Stimulated activated CD8-positive, alpha-beta memory T cell treated with anti-CD3 and anti-CD28 coated beads, Interleukin-4, amount 100 ng/mL, for 48 hours (primary cell): ENCODE data around the gene EIF2S2.

Source experiments
- DNase-seq: peaks from one replicate; pipeline ENCODE4 v3.0.0-alpha.2; 2020

Gene EIF2S2

GRCh38 chr20:34120213-34120612 lies 8.2 kb upstream of the EIF2S2 start:
- no peak for DNase-seq

- DNase-seq, result no peak
Measured at GRCh38 chr20:34115232-34115631, 3.2 kb upstream of the EIF2S2 start.

- DNase-seq, result no peak
Measured at GRCh38 chr20:34114809-34115208, 2.8 kb upstream of the EIF2S2 start.

GRCh38 chr20:34112600-34113101 lies 608 bp upstream of the EIF2S2 start:
- peak; percentile 44 for DNase-seq

DNA sequence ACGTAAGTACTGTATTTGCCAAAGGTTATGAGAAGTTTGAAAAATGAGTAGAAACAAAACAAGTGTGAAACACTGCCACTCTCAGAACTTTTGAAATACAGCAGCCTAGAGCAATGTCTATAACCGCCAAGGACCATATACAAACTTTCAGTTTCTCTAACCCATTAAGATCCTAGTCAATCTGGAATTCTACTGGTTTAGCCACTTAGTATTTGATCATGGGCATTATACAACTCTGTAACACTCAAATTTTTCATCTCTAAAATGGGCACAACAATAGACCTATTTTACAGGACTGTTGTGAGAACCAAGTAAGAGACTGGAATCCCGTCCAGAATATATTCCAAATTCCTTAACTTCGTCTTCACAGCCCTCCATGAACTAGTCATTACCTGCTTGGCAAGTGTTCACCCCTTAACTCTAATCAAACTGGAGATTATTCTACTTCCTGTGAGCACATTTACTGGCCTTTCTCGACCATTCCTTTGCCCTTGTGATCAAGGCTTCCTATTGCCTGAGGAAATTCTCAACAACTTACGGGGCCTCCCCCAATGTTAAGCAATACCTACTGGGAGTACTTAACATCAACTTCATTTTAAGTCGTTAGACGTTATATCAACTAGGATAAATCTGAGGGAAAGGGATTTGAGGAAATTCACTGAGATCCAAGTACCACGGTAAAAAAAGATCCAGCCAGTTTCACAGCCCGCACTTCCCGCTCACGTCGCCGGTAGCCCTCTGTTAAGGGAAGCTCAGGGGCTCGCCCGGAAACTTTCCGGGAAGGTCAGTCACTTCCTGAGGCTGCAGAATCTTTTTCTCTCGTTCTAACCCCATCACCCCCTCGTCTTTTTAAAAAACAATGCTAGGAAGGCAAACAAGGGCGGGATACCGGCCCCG lies 1.1 kb downstream of the EIF2S2 start:
- DNase-seq, result peak; percentile 37

DNA sequence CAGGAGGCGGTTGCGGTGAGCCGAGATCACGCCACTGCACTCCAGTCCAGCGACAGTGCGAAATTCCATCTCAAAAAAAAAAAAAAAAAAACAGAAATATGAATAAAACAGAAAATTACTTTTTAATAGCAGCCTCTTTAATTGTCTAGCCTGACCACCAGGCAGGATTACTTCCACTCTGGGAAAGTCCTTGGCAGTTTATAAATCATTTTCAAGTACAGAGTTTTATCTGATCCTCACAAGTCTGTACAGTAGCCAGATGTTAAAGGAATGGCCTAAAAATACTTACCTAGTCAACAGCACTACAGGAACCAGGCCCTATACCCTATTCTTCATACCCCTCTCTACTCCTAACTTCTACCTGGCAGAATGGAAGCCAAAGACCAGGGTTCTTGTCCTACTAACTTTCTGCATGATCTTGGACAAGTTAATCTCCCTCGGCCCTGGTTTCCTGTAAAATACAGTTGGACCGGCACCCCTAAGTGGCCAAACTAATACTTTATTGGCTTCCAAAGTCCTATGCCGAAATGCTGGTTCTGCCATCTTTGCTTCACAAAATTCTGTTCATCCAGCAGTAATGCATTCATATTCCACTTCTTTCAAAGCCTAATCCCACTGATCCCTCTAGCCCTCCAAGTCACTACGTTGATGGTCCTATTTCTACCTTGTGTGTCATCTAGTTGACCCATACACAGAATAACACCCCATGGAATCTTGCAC lies 1.9 kb downstream of the EIF2S2 start:
- DNase-seq, result no peak

GRCh38 chr20:34109442-34109841 lies 2.6 kb downstream of the EIF2S2 start:
- DNase-seq, result no peak

DNA sequence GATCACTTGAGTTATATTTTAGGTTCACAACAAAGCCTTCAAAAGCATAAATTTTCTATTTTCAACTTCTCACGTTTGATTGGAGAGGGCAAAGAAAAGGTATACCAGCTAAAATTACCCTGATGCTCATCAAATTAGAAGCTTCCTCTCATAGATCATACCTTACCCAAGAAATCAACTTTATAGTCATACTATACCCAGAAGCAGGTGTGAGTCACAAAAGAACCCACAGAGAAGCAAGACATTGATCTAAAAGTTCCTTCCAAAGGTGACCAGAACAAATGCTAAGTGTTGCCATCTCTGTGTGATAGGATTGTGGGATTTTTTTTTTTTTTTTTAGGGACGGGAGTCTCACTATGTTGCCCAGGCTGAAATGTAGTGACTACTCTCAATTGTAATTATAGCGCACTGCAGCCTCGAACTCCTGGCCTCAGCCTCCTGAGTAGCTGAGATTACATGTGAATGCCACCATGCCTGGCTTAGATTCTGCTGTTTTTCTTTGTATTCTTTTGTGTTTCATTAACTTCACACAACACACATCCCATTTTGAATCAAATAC lies 3.3 kb downstream of the EIF2S2 start:
- no peak for DNase-seq

DNA sequence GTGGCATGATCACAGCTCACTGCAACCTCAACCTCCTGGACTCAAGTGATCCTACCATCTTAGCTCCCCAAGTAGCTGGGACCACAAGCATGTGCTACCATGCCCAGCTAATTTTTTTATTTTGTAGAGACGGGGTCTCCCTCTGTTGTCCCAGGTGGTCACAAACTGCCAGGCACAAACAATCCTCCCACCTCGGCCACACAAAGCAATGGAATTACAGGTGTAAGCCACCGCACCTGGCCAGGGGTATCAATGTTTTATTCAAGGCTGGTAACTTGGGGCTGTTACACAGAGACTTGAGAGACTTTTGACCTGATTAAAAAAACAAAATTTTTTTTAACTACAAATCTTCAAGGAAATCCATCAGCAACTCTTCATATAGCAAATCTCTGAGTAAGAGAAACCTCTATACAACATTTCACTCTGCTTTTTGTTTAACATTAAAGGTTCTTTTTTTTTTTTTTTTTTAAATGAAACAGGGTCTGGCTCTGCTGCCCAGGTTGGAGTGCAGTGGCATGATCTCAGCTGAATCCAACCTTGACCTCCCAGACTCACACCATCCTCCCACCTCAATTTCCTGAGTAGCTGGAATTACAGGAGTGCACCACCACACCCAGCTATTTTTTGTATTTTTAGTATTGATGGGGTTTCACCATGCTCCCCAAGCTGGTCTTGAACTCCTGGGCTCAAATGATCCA lies 5.9 kb downstream of the EIF2S2 start:
- no peak for DNase-seq

DNA sequence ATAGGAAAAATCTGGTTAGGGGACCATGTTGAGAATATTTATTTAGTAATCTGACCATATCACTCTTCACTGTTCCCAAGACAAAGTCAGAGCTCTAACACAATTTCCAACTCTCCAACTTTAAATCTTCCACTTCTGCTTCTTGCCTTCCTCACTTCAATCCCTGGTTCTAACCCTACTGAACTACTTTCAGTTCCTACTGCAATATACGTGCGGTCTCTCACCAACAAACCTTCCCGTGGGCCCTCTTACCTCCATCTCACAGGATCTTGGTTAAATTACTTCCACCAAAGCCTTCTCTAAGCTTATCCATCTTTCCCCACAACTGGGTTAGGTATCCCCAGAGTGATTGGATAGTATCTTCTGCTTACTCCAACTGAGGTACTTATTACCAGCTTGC lies 8.0 kb downstream of the EIF2S2 start:
- no peak for DNase-seq

- no peak for DNase-seq
Measured at GRCh38 chr20:34102342-34102741, 9.7 kb downstream of the EIF2S2 start.

DNA sequence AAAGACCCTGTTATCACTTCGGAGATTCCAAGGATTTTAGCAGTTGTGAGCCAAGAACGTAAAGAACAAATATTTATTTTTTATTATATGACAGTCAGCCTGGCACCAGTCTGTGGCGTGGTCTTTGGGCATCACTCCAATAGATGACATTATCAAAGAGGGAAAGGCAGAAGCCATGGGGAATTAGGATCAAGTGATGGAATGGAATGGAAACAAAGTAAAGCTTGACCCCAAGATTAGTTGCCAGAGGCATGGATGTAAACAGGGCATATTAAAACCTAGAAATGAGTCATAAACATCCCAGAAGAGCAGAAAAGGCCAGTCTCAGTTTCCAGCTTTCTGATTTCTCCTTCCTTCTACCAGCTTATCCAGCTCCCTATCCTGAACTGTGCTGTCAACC lies 11.5 kb downstream of the EIF2S2 start:
- no peak for DNase-seq

- no peak for DNase-seq
Measured at GRCh38 chr20:34099675-34100074, 12.4 kb downstream of the EIF2S2 start.

- no peak for DNase-seq
Measured at GRCh38 chr20:34098570-34098969, 13.5 kb downstream of the EIF2S2 start.

GRCh38 chr20:34096699-34097444 lies 15.2 kb downstream of the EIF2S2 start:
- DNase-seq, result no peak

GRCh38 chr20:34095825-34096224 lies 16.2 kb downstream of the EIF2S2 start:
- no peak for DNase-seq

- DNase-seq, result no peak
Measured at GRCh38 chr20:34093895-34094294, 18.1 kb downstream of the EIF2S2 start.

DNA sequence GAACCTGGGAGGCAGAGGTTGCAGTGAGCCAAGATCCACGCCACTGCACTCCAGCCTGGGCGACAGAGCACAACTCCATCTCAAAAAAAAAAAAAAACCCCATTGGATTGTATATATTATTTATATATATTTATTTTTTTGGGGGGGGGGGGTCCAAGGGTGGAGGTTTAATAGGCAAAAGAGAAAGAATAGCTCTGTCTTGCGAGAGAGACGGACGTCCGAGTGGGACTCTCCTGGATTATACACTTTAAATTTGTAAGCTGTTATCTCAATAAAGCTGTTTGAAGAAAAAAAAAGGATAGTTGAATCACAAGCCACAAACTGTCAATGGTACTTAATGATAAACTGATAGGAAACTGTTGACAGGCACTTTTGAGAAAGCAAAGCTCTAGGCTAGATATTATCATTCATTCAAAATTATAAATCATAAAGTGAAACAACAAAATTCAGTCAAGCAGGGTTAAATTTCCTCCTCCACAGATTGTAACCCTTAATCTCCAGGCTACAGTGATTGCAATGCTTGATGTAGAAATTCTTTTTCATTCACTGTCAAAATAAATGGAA lies 20.3 kb downstream of the EIF2S2 start:
- DNase-seq, result no peak

- no peak for DNase-seq
Measured at GRCh38 chr20:34090645-34091044, 21.4 kb downstream of the EIF2S2 start.

- no peak for DNase-seq
Measured at GRCh38 chr20:34089655-34090345, 22.2 kb downstream of the EIF2S2 start.

GRCh38 chr20:34089175-34089479 lies 22.9 kb downstream of the EIF2S2 start:
- DNase-seq, result no peak
